EH (cell line): Measurements from ENCODE around the gene ALAS2.
"Not testable (repeated sequence)": the region's sequence is repeated elsewhere in the genome, so short reads cannot be mapped to it uniquely, and the experiment has no call there.

Experiments
- DNase-seq: peaks from one replicate; pipeline ENCODE4 v3.0.0-alpha.2; 2015; ENCODE audit warnings: low read depth

The ALAS2 gene

GRCh38 chrX:55006827-55007621 lies 23.8 kb downstream of the ALAS2 start:
- DNase-seq: no peak

- no peak for DNase-seq
Measured at GRCh38 chrX:55005256-55005655, 25.5 kb downstream of the ALAS2 start.

DNA sequence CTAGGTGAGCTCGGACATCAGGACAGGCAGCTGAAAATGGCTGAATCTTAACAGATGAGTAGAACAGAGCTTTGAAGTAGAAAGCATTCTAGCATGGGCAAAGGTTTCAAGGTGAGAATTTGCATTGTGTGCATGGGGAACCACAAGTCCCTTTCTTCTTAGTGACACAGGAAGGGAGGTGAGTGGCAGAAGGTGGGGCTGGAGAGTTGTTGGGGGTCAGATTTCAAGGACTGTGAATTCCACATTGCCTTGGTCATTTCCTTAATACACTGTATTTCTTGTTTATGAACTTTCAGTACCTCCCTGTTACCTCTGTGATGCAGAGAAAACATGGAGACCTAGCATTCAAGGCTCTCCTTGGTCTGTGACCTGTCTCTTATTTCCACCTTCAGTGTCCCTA lies 26.5 kb downstream of the ALAS2 start:
- no peak for DNase-seq

DNA sequence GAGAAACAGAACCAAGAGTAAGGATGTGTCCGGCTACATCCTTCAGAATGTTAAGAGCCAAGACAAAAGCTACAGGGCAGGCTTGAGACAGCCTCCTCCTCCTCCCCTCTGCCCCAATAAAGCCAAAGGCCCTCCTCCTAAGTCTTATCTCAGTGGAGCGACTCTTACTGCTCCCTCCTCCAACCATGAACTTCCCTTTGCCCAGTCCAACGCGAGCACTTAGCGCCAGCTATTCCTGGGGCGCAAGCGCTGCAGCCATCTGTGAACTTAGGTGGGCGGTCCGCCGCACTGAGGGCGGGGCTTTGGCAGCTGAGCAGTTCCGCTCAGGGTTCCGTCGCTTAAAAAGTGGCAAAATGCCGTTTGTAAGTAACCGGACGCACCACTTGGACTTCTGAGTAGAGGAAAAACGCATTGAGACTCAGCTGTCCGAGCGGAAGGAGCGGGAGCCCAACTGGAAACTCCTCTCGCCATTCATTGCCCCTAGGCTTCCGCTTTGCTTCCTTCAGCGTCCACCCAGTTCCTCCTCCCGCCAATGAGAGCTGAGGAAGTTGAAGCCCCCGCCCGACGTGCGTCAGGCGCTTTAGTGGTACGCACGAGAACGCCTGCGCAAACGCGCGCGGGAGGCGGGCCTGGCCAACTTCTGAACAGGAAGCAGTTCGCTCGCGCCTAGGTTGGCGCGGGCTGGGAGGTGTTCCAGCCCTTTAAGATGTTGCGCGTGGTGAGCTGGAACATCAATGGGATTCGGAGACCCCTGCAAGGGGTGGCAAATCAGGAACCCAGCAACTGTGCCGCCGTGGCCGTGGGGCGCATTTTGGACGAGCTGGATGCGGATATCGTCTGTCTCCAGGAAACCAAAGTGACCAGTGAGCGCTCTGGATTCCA lies 30.8 kb downstream of the ALAS2 start, which contains the start of gene APEX2:
TSS of gene APEX2 (plus strand) at position 647 of the 882 bp plus-strand sequence. CDS start at position 707, 60 bp downstream.
- DNase-seq: peak; percentile 94

DNA sequence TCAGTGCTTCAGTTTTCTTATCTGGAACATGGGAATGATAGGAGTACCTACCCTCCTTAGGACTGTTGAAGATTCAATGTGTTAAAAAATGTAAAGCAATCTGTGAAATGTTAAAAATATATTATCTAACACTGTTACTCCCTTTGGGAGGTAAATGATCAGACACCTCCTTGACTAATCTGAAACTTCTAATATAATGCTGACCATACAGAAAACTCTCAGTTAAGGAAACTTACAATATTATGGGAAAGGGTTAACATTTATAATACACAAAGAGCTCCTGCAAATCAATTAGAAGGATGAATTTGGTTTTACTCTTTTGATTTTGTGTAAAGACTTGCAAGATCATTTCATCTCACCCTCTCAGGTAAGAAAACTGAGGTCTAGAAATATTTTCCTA lies 35.2 kb downstream of the ALAS2 start:
- DNase-seq: no peak

DNA sequence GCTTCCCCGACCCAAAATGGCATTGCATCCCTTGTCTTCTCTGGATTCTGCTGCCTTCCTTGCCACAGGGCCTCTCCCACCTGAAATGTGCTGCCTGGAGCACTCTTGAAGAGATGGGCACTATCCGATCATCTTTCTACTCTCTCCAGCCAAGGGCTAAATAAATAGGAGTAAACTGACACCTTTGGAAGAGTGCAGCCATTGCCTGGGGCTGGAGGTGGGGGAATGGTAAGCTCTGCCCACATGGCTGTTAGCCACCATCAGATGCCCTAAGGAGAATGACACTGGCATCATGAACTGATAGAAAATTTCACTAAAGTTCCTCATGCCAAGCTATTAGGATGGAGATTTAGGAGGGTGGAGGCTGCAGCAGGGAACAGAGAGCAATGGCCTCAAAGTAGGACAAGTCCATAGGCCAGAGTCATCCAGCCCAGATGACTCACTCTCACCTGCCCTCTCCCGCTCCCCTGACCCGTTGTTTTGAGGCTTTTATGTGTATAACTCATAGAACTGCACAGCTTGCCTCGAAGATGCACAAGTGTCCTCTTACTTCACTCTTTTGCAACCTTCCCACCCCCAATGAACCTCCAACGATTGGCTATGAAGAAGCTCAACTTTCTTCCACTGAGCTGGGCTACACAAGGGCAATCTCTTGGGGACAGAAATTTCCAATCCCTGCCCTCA lies 36.0 kb downstream of the ALAS2 start:
- DNase-seq: no peak

DNA sequence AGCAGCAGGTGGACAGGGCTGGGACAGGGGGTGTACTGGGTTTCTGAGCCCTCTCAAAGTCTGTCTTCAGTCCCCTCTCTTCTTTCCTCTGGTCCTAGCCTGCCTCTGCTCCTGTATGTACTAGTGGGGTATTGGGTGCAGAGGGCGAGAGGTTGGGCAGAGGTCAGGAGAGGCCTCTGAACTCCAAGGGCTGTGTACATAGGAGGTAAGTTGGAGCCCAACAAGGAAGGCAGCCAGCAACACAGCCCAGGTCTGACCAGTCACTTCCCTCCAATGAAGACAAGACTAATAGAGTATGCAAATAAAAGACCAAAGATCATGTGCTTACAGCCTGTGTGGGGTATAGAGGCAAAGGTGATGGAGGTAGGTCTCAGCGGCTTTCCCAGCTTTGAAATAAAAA lies 36.7 kb downstream of the ALAS2 start, which contains the start of gene PFKFB1:
TSS of gene PFKFB1 (minus strand) at position 90 of the 400 bp plus-strand sequence. CDS start 181 bp downstream, outside the sequence.
- no peak for DNase-seq

DNA sequence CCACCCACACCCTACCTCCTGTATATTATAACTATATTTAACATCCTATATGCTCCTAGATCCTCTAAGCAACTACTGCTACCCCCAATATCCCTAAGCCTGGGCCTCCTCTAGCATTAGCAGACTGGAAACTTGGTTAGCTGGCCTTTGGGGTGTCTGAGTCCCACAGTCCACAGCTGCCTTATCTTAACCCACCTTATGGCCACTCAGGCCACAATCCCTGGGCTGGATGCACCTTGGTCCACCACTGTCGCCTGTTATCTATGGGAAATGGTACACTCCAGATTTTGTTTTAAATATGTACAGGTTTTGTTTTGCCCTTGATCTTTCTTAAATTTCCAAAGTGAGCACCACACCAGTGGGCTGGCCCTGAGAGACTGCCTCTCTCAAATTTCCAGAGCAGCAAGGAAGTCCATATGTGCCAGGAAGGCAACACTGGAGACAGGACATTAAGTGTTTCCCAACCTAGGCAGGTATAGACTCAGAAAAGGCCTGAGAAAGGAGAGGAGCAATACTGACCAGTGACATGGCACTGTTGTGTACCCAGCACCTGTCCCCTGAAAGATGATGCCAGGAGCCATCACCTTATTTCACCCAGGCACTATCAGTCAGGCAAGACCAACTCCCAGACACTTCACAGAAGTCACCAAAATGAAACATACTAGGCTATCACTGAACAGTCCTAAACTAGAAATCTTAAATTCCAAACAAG lies 37.7 kb downstream of the ALAS2 start:
- DNase-seq: no peak

DNA sequence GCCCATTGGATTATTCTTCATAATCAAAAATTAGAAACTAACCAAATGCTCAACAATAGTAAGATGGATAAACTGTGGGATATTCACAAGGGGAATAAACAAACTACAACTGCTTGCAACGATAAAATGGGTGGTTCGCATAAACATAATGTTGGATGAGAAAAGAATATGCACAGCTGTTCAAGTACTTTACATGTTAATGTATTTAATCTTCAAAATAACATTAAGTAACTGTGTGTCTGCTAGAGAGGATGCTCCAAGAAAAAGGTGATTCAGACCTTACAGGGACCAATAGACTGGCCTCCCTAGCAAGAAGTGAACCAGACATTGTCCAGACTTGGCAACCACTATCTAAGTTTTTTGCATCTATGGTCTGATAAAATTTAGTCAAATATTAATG lies 39.1 kb downstream of the ALAS2 start:
- no peak for DNase-seq

GRCh38 chrX:54983306-54983705 lies 47.5 kb downstream of the ALAS2 start:
- not testable (repeated sequence) for DNase-seq

GRCh38 chrX:54980334-54980733 lies 50.4 kb downstream of the ALAS2 start:
- DNase-seq: no peak

GRCh38 chrX:54979432-54979831 lies 51.3 kb downstream of the ALAS2 start:
- no peak for DNase-seq

GRCh38 chrX:54978448-54978847 lies 52.3 kb downstream of the ALAS2 start:
- DNase-seq: peak; percentile 9

- DNase-seq: no peak
Measured at GRCh38 chrX:54977387-54977786, 53.4 kb downstream of the ALAS2 start.

GRCh38 chrX:54964766-54965497 lies 65.8 kb downstream of the ALAS2 start:
- DNase-seq: no peak

DNA sequence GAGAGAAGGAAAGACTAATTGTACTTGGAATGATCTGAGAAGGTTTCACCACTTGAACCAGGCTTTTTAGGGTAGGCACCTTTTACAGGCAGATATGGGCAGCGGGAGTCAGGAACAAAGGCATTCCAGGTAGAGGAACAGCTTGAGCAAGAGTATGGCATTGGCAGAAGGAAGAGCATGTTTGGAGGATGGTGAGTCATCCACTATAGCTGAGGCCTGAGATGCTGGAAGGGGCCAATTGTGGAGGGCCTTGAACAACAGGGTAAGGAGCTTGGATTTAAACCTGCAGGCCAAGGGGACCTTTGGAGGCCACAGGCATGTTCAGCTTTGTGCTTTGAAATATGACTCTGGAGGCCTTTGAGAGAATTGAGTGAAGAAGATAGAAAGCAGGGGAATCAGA lies 69.0 kb downstream of the ALAS2 start:
- no peak for DNase-seq
